ENCODE results near the gene SYNE1. TPM values are rescaled to one million over a fixed set of nuclear protein-coding genes. Genes with fewer than 3 reads are reported as not detected.
A peak's percentile ranks its signal among the peaks of the same experiment; 100 is the strongest.

SYNE1 gene
- total RNA-seq, 1 donor from 2014 or later: 17.4 TPM

GRCh38 chr6:152600022-152600421 lies 37.1 kb downstream of the SYNE1 start:
- TF ChIP-seq CTCF (conservative IDR thresholded peaks at IDR 0.05; ENCODE audit: low read depth, low read length): no peak
- no peak overlapping the region for H3K4me3 ChIP-seq (ENCODE audit: low read depth, low read length)
- no peak for DNase-seq (ENCODE audit: low read depth)

- DNase-seq (ENCODE audit: low read depth): no peak
- no peak overlapping the region for H3K4me3 ChIP-seq (ENCODE audit: low read depth, low read length)
- no peak for TF ChIP-seq CTCF (conservative IDR thresholded peaks at IDR 0.05; ENCODE audit: low read depth, low read length)
Measured at GRCh38 chr6:152598901-152599537, 38.1 kb downstream of the SYNE1 start.

- DNase-seq (ENCODE audit: low read depth): no peak
- no peak for TF ChIP-seq CTCF (conservative IDR thresholded peaks at IDR 0.05; ENCODE audit: low read depth, low read length)
- no peak overlapping the region for H3K4me3 ChIP-seq (ENCODE audit: low read depth, low read length)
Measured at GRCh38 chr6:152598421-152598820, 38.7 kb downstream of the SYNE1 start.

GRCh38 chr6:152596726-152597125 lies 40.4 kb downstream of the SYNE1 start:
- H3K4me3 ChIP-seq (ENCODE audit: low read depth, low read length): no peak overlapping the region
- no peak for TF ChIP-seq CTCF (conservative IDR thresholded peaks at IDR 0.05; ENCODE audit: low read depth, low read length)
- no peak for DNase-seq (ENCODE audit: low read depth)

GRCh38 chr6:152595499-152595898 lies 41.7 kb downstream of the SYNE1 start:
- TF ChIP-seq CTCF (conservative IDR thresholded peaks at IDR 0.05; ENCODE audit: low read depth, low read length): peak; percentile 62
- H3K4me3 ChIP-seq (ENCODE audit: low read depth, low read length): no peak overlapping the region
- no peak for DNase-seq (ENCODE audit: low read depth)

- TF ChIP-seq CTCF (conservative IDR thresholded peaks at IDR 0.05; ENCODE audit: low read depth, low read length): no peak
- no peak for DNase-seq (ENCODE audit: low read depth)
- no peak overlapping the region for H3K4me3 ChIP-seq (ENCODE audit: low read depth, low read length)
Measured at GRCh38 chr6:152594701-152595100, 42.5 kb downstream of the SYNE1 start.

- no peak for TF ChIP-seq CTCF (conservative IDR thresholded peaks at IDR 0.05; ENCODE audit: low read depth, low read length)
- H3K4me3 ChIP-seq (ENCODE audit: low read depth, low read length): no peak overlapping the region
- DNase-seq (ENCODE audit: low read depth): no peak
Measured at GRCh38 chr6:152588456-152588855, 48.7 kb downstream of the SYNE1 start.

All from epithelial cell of proximal tubule (primary cell).